Hair follicular keratinocyte (primary cell): ENCODE data around the gene PMM2. TPM values are rescaled to one million over a fixed set of nuclear protein-coding genes. Genes with fewer than 3 reads are reported as not detected.

Experiments
- total RNA-seq: library from RNA; depleted of rRNA; stranded (reverse); fragments of >200 nt; gene quantifications from 2 replicates; pipeline ENCODE4 v1.2.3, GENCODE V29; 2015

PMM2 gene
- 38.1 and 45.6 TPM in 2 replicates for total RNA-seq

DNA sequence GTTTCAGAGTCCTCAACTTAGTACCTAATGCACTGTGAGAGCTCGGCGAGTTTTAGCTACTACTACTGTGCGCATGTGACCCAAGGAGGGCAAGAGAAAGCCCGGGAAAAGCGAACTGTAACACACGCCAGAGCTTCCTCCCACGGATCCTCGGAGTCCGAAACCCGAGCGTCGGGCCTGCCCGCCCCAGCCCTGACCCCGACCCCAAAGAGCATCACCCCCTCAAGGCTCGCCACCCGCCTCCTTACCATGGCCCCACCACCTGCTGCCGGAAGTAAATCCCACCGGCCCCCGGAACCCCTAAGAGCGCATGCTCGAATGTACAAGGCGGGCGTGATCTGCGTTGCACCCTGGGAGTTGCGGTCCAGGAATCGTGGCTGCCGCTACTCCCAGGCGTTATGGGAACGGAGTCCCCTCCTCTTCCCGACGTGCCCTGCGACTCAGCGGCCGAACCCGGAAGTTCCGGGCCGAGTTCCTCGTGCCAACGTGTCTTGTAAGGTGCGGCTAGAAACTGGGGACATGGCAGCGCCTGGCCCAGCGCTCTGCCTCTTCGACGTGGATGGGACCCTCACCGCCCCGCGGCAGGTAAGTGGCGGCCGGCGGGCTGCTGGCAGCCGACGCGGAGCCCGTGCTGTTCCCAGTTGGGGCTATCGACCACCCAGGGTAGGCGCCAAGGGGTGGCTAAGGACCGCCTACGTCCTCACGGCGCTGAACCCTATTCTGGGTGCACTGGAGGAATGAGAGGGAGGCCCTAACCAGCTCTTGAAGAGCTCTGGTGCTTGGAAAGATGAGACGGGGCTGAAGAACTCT, at the start of gene PMM2, which contains the start of gene TMEM186:
TSS of gene PMM2 (plus strand) at position 476 of the 810 bp plus-strand sequence. CDS start at position 520, 44 bp downstream.
TSS of gene TMEM186 (minus strand) at position 276 of the 810 bp plus-strand sequence. CDS start at position 251, 25 bp downstream.

DNA sequence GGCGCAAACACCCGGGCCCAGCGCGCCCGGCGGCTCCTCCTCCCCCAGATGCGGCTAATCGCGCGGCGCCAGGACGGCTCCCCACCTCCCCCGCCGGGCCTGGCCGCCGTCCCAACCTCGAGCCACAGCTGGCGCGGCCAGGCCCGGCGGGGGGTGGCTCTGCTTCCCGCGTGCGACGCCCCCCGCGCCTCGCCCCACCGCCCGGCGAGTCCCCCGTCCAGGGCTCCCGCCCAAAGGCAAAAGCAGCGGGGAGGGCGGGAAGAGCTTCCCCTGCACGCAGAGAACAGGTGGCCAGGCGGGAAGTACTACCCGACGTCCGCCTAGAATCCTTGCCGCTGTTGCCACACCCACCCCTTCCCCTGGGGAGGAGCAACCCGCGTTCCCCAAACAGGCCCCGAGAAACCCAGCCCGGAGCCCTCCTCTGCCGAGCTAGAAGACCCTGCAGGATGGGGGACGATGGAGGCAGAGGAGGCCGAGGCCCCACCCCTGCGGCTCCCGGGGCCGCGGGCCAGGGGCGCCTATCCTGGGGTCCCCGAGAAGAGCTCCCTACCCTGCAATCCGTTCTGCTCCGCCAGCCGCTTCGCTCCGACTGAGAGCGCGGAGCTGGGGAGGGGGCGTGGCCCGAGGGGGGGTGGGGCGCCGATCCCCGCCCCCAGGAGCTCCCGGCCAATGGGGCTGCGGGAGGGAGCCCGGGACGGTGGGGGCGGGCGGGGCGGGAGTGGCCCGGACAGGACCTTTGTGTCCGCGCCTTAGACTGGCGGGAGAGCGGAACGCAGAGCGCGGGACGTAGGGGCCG, 71.0 kb downstream of the PMM2 start, which contains the start of gene CARHSP1:
TSS of gene CARHSP1 (minus strand) at position 591 of the 796 bp plus-strand sequence. CDS start 9,678 bp downstream, outside the sequence.

GRCh38 chr16:8882041-8882617, 84.5 kb downstream of the PMM2 start, which contains the start of gene LITAFD:
Gene LITAFD (plus strand): TSS chr16:8882351. CDS start chr16:8884356, 2,005 bp downstream.

Other genes with a start within 250 kb of the PMM2 start
- gene TMEM114, start 207.3 kb upstream of the PMM2 start, total RNA-seq: not detected in 2 replicates
- 21.1 and 23.4 TPM in 2 replicates for gene METTL22, start 176.1 kb upstream of the PMM2 start, total RNA-seq
- 3.7 and 4.5 TPM in 2 replicates for gene ABAT, start 123.2 kb upstream of the PMM2 start, total RNA-seq
- gene TMEM186, start 200 bp upstream of the PMM2 start, total RNA-seq: 6.4 and 7.7 TPM in 2 replicates
- gene CARHSP1, start 71.2 kb downstream of the PMM2 start, total RNA-seq: 250 and 259 TPM in 2 replicates
- gene LITAFD, start 84.5 kb downstream of the PMM2 start, total RNA-seq: not detected in 2 replicates
- 55.0 and 56.3 TPM in 2 replicates for gene USP7, start 166.1 kb downstream of the PMM2 start, total RNA-seq